ENCODE results near the gene ARID1B.

Gene ARID1B

DNA sequence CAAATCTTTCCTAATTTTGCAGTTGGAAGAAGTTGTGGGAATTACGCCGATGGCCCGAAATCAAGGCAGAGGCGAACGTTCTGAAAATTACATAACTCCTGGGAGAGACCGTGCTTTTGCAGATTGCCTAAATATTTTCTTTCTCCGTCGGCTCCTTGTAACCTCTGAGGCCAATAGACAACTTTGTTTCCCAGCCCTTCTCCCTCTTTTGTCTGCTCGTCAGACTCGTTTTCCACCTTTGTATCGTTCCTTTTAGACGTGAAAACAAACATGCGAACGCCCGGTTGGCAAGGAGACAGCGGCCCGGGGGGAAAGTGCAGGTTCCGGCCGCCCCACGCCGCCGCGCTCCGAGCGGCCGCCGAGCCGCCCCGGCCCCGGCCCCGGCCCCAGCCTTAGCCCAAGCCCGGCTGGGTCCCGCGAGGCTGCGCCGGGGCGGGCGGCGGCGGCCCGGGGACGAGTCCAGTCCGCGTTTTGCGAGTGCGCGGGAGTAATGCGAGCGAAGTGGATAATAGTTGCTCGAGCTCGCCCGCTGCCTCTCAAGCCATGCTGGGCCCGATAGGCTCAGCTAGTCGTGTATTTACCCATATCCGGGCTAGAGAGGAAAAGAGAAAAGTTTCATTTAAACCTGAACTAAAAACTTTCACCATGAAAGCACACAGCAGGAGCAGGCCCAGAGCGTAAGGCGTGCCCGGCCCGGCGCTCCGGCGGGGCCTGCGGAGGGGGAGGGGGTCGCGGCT is at the start of gene ARID1B:
Gene ARID1B (plus strand): TSS at position 539 of the 737 bp plus-strand sequence. CDS start 303 bp downstream, outside the sequence.
- TF ChIP-seq CTCF (conservative IDR thresholded peaks at IDR 0.05; ENCODE audit: low read depth, low read length) = no peak
- DNase-seq (ENCODE audit: low read depth) = peak; percentile 88
- peak within 1 kb of the TSS; percentile 76 for H3K4me3 ChIP-seq (ENCODE audit: low read depth, low read length)

- no peak for TF ChIP-seq CTCF (conservative IDR thresholded peaks at IDR 0.05; ENCODE audit: low read depth, low read length)
- no peak overlapping the region for H3K4me3 ChIP-seq (ENCODE audit: low read depth, low read length)
- no peak for DNase-seq (ENCODE audit: low read depth)
Observed at GRCh38 chr6:156727715-156728385, 49.3 kb upstream of the ARID1B start.

DNA sequence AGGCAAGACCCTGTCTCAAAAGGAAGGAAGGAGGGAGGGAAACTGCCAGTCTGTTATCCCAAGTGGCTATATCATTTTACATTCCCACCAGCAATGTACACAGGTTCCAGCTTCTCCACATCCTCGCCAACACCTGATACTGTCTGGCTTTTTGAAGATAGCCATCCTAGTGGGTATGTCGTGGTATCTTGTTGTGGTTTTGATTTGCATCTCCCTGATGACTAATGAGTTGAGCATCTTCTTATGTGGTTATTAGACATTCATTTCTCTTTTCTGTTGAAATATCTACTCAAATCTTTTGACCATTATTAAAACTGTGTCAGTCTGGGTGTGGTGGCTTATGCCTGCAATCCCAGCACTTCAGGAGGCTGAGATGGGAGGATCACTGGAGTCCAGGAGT is 47.9 kb upstream of the ARID1B start:
- H3K4me3 ChIP-seq (ENCODE audit: low read depth, low read length) = no peak overlapping the region
- no peak for TF ChIP-seq CTCF (conservative IDR thresholded peaks at IDR 0.05; ENCODE audit: low read depth, low read length)
- peak; percentile 87 for DNase-seq (ENCODE audit: low read depth)

DNA sequence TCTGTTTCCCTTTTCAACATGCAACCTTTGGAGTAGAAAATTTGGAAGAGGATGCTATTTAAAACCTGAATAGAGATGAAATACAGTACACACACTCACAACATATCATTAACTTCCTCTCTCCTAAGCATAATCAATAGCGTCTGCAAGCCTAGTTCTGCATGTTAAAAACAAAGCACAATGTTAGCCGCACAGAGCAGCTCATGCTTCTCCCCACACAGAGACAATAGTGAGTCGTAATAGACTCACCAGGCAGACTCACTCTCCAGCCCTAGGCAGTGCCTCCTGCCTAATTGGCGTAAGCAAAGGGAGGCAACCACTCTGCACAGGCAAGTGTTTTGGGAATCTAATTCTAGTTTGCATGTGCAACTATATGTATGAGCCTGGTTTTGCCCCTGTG is 45.8 kb upstream of the ARID1B start:
- H3K4me3 ChIP-seq (ENCODE audit: low read depth, low read length) = no peak overlapping the region
- no peak for TF ChIP-seq CTCF (conservative IDR thresholded peaks at IDR 0.05; ENCODE audit: low read depth, low read length)
- DNase-seq (ENCODE audit: low read depth) = peak; percentile 19

- TF ChIP-seq CTCF (conservative IDR thresholded peaks at IDR 0.05; ENCODE audit: low read depth, low read length) = no peak
- H3K4me3 ChIP-seq (ENCODE audit: low read depth, low read length) = no peak overlapping the region
- DNase-seq (ENCODE audit: low read depth) = peak; percentile 8
Observed at GRCh38 chr6:156735751-156736150, 41.4 kb upstream of the ARID1B start.

DNA sequence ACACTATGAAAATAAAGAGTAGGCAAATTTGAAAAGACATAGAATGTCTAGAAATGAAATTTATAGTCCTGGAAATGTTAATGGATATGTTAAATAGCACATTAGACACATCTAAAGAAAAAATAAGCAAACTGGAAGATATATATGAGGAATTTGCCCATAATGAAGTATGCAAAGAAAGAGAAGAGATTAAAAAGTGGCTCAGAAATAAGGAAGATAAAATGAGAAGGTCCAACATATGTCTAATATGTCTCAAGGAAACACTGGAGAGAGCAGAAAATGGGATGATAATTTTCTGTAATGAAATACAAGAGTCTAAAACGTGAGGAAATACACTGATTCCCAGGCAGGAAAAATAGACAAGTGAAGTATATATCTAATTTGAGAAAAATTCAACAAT is 36.6 kb upstream of the ARID1B start:
- TF ChIP-seq CTCF (conservative IDR thresholded peaks at IDR 0.05; ENCODE audit: low read depth, low read length) = no peak
- no peak overlapping the region for H3K4me3 ChIP-seq (ENCODE audit: low read depth, low read length)
- no peak for DNase-seq (ENCODE audit: low read depth)

Measured in choroid plexus epithelial cell (primary cell).